Activated T-helper 9 cell treated with anti-CD3 and anti-CD28 coated beads, Interleukin-2, amount 50 U/mL, for 16 hours (primary cell): ENCODE measurements around the gene LRP1B.

ENCODE experiments used
- DNase-seq: peaks from one replicate; pipeline ENCODE4 v3.0.0-alpha.2; 2020; ENCODE audit warnings: low read depth

The LRP1B gene

GRCh38 chr2:141767691-141768090 lies 363.1 kb downstream of the LRP1B start:
- no peak for DNase-seq

GRCh38 chr2:141767051-141767450 lies 363.8 kb downstream of the LRP1B start:
- DNase-seq, result no peak

- no peak for DNase-seq
Observed at GRCh38 chr2:141766225-141766624, 364.6 kb downstream of the LRP1B start.

- DNase-seq, result no peak
Observed at GRCh38 chr2:141748616-141749015, 382.2 kb downstream of the LRP1B start.

- DNase-seq, result no peak
Observed at GRCh38 chr2:141741652-141742051, 389.2 kb downstream of the LRP1B start.

GRCh38 chr2:141737492-141738255 lies 393.1 kb downstream of the LRP1B start:
- no peak for DNase-seq

- no peak for DNase-seq
Observed at GRCh38 chr2:141736466-141736865, 394.4 kb downstream of the LRP1B start.

- DNase-seq, result no peak
Observed at GRCh38 chr2:141728886-141729285, 401.9 kb downstream of the LRP1B start.

GRCh38 chr2:141728142-141728541 lies 402.7 kb downstream of the LRP1B start:
- no peak for DNase-seq

- DNase-seq, result no peak
Observed at GRCh38 chr2:141724426-141724825, 406.4 kb downstream of the LRP1B start.

GRCh38 chr2:141723814-141724213 lies 407.0 kb downstream of the LRP1B start:
- no peak for DNase-seq

- DNase-seq, result no peak
Observed at GRCh38 chr2:141720476-141720875, 410.3 kb downstream of the LRP1B start.

- no peak for DNase-seq
Observed at GRCh38 chr2:141714496-141714895, 416.3 kb downstream of the LRP1B start.

- no peak for DNase-seq
Observed at GRCh38 chr2:141711627-141712026, 419.2 kb downstream of the LRP1B start.

- no peak for DNase-seq
Observed at GRCh38 chr2:141710589-141711239, 420.1 kb downstream of the LRP1B start.

GRCh38 chr2:141709756-141710155 lies 421.1 kb downstream of the LRP1B start:
- no peak for DNase-seq

GRCh38 chr2:141707486-141707885 lies 423.3 kb downstream of the LRP1B start:
- DNase-seq, result no peak

GRCh38 chr2:141704541-141704940 lies 426.3 kb downstream of the LRP1B start:
- no peak for DNase-seq

- DNase-seq, result no peak
Observed at GRCh38 chr2:141703501-141703900, 427.3 kb downstream of the LRP1B start.

GRCh38 chr2:141701618-141702017 lies 429.2 kb downstream of the LRP1B start:
- DNase-seq, result no peak

- no peak for DNase-seq
Observed at GRCh38 chr2:141699573-141699972, 431.2 kb downstream of the LRP1B start.

GRCh38 chr2:141698500-141698899 lies 432.3 kb downstream of the LRP1B start:
- no peak for DNase-seq

- no peak for DNase-seq
Observed at GRCh38 chr2:141697035-141697434, 433.8 kb downstream of the LRP1B start.

- DNase-seq, result no peak
Observed at GRCh38 chr2:141694180-141694579, 436.6 kb downstream of the LRP1B start.
